ENCODE results near the gene KREMEN1. TPM values are rescaled to one million over a fixed set of nuclear protein-coding genes. Genes with fewer than 3 reads are reported as not detected.
A peak's percentile ranks its signal among the peaks of the same experiment; 100 is the strongest.

KREMEN1 gene
- total RNA-seq, 4 donors from 2014 or later = 11.1 to 23.8 (median 13.9) TPM

- DNase-seq (ENCODE audit: low spot score) (no peak), ATAC-seq (ENCODE audit: low FRiP score) (no peak)
- TF ChIP-seq CTCF (IDR thresholded peaks at IDR 0.05) = no peak
Measured at GRCh38 chr22:29095459-29095858, 22.6 kb downstream of the KREMEN1 start.

DNA sequence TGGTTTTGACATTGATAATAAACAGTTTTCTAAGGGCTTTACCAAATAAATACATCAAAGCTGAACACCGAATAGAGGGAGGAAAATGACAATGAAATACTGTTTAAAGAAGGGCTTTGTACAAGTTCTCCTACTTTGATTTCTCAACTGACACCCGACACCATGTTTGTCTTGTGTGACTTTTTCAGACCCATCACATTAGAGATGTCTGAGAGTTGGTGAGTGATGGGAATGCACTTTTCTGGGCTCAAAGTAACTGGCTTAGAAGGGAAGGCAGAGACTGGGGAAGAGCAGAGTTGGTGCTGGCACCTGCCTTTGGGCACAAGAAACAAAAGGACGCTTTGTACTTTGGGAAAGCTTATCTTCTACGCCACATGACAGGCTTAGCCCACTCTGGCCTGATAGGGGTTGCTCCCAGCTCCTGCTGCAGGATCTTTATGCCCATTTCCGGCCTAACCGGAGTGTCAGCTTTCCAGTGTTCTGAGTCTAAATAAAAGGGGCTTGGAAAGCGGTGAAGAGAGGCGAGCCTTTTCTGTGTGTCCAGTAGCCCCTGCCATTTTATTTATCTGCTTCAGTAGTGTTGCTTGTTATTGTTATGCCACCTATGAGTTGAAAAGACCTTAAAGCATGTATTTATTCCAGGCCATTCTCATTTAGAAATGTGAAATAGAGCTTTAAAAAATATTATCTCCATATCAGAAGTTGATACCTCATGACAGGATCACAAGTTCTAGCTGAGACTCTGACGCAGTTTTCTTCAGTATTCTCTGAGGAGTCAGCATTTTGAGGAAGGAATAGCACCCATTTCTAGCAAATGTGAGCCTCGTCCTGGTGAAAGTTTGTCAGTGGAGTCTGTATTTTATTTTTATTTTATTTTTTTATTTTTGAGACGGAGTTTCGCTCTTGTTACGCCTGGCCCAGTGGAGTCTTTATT is 24.2 kb downstream of the KREMEN1 start:
- DNase-seq (ENCODE audit: low spot score) = no peak
- TF ChIP-seq CTCF (IDR thresholded peaks at IDR 0.05) = no peak
- no peak for ATAC-seq (ENCODE audit: low FRiP score)

DNA sequence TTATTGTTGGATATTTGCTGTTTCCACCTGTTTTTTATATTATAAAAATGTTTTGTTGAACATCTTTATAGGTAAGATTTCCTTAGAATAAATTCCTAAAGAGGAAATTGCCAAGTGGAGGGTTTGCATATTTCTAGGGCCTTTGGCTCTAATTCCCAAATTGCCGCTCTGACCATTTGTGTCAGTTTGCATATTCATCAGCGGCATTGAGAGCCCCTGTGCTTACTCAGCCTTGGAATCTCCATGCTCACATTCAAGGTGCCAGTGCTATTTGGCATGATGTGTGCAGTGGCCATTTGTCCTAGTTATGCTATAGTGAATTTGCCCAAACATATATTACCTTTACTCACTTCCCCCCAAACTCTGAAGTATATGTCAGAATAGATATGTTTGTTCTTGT is 25.5 kb downstream of the KREMEN1 start:
- TF ChIP-seq CTCF (IDR thresholded peaks at IDR 0.05) = no peak
- ATAC-seq (ENCODE audit: low FRiP score) = no peak
- DNase-seq (ENCODE audit: low spot score) = no peak

GRCh38 chr22:29102300-29102699 is 29.5 kb downstream of the KREMEN1 start:
- no peak for TF ChIP-seq CTCF (IDR thresholded peaks at IDR 0.05)
- DNase-seq (ENCODE audit: low spot score) (no peak), ATAC-seq (ENCODE audit: low FRiP score) (no peak)

GRCh38 chr22:29103121-29103520 is 30.3 kb downstream of the KREMEN1 start:
- ATAC-seq (ENCODE audit: low FRiP score) (no peak), DNase-seq (ENCODE audit: low spot score) (no peak)
- no peak for TF ChIP-seq CTCF (IDR thresholded peaks at IDR 0.05)

DNA sequence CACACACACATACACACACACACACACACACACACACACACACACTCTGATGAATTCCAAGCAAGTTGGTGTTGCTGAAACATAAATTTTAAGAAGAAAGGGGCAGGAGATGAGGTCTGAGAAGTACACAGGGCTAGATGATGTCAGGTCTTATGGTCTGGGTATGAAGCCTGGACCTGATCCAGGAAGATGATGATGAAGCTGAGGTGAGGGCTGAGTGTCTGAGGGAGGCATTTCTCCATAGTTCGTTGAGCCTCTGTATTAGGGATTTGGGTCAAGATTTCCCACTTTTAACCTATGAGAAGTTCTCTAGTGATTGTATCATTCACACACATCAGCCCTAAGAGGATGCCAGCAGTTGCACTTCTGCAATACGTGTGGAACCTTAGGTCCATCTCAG is 32.6 kb downstream of the KREMEN1 start:
- ATAC-seq (ENCODE audit: low FRiP score) = peak; percentile 25

More for the DNA sequence above, 32.6 kb downstream of the KREMEN1 start:
- no peak for TF ChIP-seq CTCF (IDR thresholded peaks at IDR 0.05)
- no peak for DNase-seq (ENCODE audit: low spot score)

Measured in omental fat pad (tissue), 4 donors.